AG10803 (cell line): ENCODE measurements around the gene RNF41.
"Not testable (repeated sequence)": the region's sequence is repeated elsewhere in the genome, so short reads cannot be mapped to it uniquely, and the experiment has no call there.

Experiments used
- DNase-seq: peaks from one replicate; pipeline ENCODE4 v3.0.0; 2010; ENCODE audit warnings: low read depth
- H3K4me3 ChIP-seq: 2 replicates; pipeline ENCODE4 v1.5.1; 2011; ENCODE audit warnings: mild to moderate bottlenecking, low read length, control low read depth
- TF ChIP-seq, protein P1 (sequence below): conservative IDR thresholded peaks from 2 replicates; pipeline ENCODE4 v1.5.1; 2011; ENCODE audit warnings: mild to moderate bottlenecking, low read length, control low read depth, inconsistent platforms

The RNF41 gene

DNA sequence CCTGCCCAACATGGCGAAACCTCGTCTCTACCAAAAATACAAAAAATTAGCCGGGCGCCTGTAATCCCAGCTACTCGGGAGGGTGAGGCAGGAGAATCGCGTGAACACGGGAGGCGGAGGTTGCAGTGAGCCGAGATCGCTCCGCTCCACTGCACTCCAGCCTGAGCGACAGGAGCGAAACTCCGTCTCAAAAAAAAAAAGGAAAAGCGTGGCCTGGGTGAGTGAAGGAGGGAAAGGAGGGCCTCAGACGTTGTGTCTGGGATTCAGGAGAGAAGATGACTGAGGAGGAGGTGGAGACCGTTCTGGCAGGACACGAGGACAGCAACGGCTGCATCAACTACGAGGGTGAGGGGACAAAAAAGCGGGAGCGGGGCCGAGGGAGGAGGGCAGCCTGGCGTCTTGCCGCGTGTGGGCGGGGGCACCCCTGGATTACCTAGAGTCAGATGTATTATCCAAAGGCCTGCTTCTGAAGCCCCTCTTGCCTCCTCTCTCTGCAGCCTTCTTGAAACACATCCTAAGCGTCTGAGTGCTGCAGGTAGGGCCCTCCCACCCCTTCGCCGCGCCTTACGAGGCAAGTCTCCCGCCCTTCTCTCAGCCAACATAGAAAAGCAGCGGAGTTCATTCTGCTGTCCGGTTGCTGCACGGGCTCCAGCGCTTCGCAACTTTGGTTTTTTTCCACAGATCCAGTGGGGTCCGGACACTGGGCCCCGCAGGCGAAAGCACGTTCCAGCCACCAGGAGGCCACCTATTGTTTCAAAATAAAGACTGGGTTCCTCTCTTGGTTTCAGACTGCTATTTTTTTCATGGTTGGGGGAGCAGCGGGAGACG, 64.3 kb downstream of the RNF41 start:
- TF ChIP-seq, protein P1, sequence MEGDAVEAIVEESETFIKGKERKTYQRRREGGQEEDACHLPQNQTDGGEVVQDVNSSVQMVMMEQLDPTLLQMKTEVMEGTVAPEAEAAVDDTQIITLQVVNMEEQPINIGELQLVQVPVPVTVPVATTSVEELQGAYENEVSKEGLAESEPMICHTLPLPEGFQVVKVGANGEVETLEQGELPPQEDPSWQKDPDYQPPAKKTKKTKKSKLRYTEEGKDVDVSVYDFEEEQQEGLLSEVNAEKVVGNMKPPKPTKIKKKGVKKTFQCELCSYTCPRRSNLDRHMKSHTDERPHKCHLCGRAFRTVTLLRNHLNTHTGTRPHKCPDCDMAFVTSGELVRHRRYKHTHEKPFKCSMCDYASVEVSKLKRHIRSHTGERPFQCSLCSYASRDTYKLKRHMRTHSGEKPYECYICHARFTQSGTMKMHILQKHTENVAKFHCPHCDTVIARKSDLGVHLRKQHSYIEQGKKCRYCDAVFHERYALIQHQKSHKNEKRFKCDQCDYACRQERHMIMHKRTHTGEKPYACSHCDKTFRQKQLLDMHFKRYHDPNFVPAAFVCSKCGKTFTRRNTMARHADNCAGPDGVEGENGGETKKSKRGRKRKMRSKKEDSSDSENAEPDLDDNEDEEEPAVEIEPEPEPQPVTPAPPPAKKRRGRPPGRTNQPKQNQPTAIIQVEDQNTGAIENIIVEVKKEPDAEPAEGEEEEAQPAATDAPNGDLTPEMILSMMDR, result peak; percentile 71
- peak overlapping the region; percentile 100 for H3K4me3 ChIP-seq

GRCh38 chr12:56156464-56157200, 65.1 kb downstream of the RNF41 start:
- not testable (repeated sequence) for DNase-seq
- H3K4me3 ChIP-seq, result peak overlapping the region; percentile 100

More for the DNA sequence above, 64.3 kb downstream of the RNF41 start:
- DNase-seq, result peak; percentile 86

DNA sequence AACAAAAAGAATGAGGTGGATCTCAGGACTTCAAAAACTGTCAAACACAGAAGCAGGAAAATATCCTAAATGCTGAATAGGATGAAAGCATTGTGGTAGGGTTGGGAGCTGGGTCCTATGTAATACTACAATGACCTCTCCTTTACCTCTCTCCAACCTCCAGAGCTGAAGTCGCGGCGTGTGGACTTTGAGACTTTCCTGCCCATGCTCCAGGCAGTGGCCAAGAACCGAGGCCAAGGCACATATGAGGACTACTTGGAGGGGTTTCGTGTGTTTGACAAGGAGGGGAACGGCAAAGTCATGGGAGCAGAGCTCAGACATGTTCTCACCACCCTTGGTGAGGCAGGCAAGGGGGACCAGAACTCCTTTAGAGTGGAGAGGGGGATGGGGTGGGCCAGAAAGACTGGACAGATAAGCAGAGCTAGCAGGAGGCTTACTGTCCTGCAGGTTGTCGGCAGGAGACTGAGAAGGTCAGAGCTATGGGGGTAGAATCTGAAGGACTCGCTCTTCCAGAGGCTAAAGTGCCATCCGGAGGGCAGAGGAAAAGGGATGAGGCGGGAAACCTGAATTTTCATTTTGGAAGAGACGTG, 66.4 kb downstream of the RNF41 start:
- TF ChIP-seq, protein P1, result no peak
- DNase-seq, result no peak
- no peak overlapping the region for H3K4me3 ChIP-seq

GRCh38 chr12:56154818-56155217, 66.9 kb downstream of the RNF41 start:
- no peak overlapping the region for H3K4me3 ChIP-seq

GRCh38 chr12:56154246-56154771, 67.4 kb downstream of the RNF41 start:
- TF ChIP-seq, protein P1, result no peak
- no peak for DNase-seq
- no peak overlapping the region for H3K4me3 ChIP-seq

More at GRCh38 chr12:56154818-56155217, 66.9 kb downstream of the RNF41 start:
- no peak for DNase-seq
- TF ChIP-seq, protein P1, result no peak

GRCh38 chr12:56153678-56154065, 68.0 kb downstream of the RNF41 start:
- no peak overlapping the region; the same call in 1 of the 2 replicates for H3K4me3 ChIP-seq
- no peak for DNase-seq
- TF ChIP-seq, protein P1, result no peak
